DMS114 treated with DMSO at 0.1 percent for 48 hours (cell line): Measurements from ENCODE around the gene C11orf98.
"Not testable (repeated sequence)": the region's sequence is repeated elsewhere in the genome, so short reads cannot be mapped to it uniquely, and the experiment has no call there.

ENCODE experiments used
- DNase-seq: peaks from one replicate; lab custom pipeline; 2025; ENCODE audit not compliant: unreplicated experiment; lab: John Stamatoyannopoulos, UW

The C11orf98 gene

GRCh38 chr11:62654297-62654696 is 10.7 kb downstream of the C11orf98 start:
- DNase-seq, result no peak

- DNase-seq, result no peak
Measured at GRCh38 chr11:62652161-62653006, 12.6 kb downstream of the C11orf98 start.

- DNase-seq, result not testable (repeated sequence)
Measured at GRCh38 chr11:62650283-62650682, 14.7 kb downstream of the C11orf98 start.

GRCh38 chr11:62649486-62649885 is 15.5 kb downstream of the C11orf98 start:
- no peak for DNase-seq

GRCh38 chr11:62648967-62649364 is 16.0 kb downstream of the C11orf98 start:
- DNase-seq, result no peak

- DNase-seq, result no peak
Measured at GRCh38 chr11:62648185-62648966, 16.6 kb downstream of the C11orf98 start.

- DNase-seq, result no peak
Measured at GRCh38 chr11:62647609-62648005, 17.4 kb downstream of the C11orf98 start.

- DNase-seq, result no peak
Measured at GRCh38 chr11:62646825-62647608, 18.0 kb downstream of the C11orf98 start.

GRCh38 chr11:62645946-62646824 is 18.8 kb downstream of the C11orf98 start, which contains the start of gene GANAB:
GANAB (minus strand) TSS chr11:62646613; CDS start chr11:62646599, 14 bp downstream.
- DNase-seq, result peak; percentile 97

- DNase-seq, result no peak
Measured at GRCh38 chr11:62645671-62645945, 19.4 kb downstream of the C11orf98 start.

- no peak for DNase-seq
Measured at GRCh38 chr11:62644220-62644619, 20.8 kb downstream of the C11orf98 start.

- DNase-seq, result no peak
Measured at GRCh38 chr11:62632492-62632891, 32.5 kb downstream of the C11orf98 start.

- peak; percentile 26 for DNase-seq
Measured at GRCh38 chr11:62627713-62628112, 37.3 kb downstream of the C11orf98 start.

GRCh38 chr11:62622476-62623089 is 42.4 kb downstream of the C11orf98 start:
- no peak for DNase-seq

GRCh38 chr11:62621567-62622470 is 43.2 kb downstream of the C11orf98 start, which contains the start of gene B3GAT3:
B3GAT3 (minus strand) TSS chr11:62621986; CDS start chr11:62621947, 39 bp downstream.
- peak; percentile 97 for DNase-seq

GRCh38 chr11:62621027-62621566 is 43.9 kb downstream of the C11orf98 start:
- no peak for DNase-seq

- DNase-seq, result not testable (repeated sequence)
Measured at GRCh38 chr11:62616957-62617356, 48.1 kb downstream of the C11orf98 start.

GRCh38 chr11:62615521-62615920 is 49.5 kb downstream of the C11orf98 start:
- DNase-seq, result no peak

- DNase-seq, result no peak
Measured at GRCh38 chr11:62614275-62614674, 50.7 kb downstream of the C11orf98 start.
